WTC11 (cell line): ENCODE measurements around the gene NXT2. TPM values are rescaled to one million over a fixed set of nuclear protein-coding genes. Genes with fewer than 3 reads are reported as not detected.

Experiments used
- ATAC-seq: fragments of 200-7000 bp; cut with Tn5 transposase; 2 replicates; pipeline ENCODE4 v1.10.0; 2021; ENCODE audit warnings: mild to moderate bottlenecking, moderate library complexity
- CTCF ChIA-PET: fragments of 300-600 bp; sonication (Branson Sonifier 250); formaldehyde crosslinking; loops from one replicate; lab custom pipeline; 2021; ENCODE audit warnings: antibody characterized with exemption; lab: Charles Lee
- POLR2A ChIA-PET: fragments of 350-600 bp; sonication (Branson Sonifier 250); formaldehyde crosslinking; loops from one replicate; lab custom pipeline; 2021; ENCODE audit warnings: antibody characterized with exemption; lab: Charles Lee
- DNase-seq: peaks from one replicate; pipeline ENCODE4 v3.0.0; 2021; ENCODE audit warnings: low spot score
- H3K27ac Mint-ChIP-seq: 2 replicates; pipeline ENCODE4 v1.8.0; 2021; ENCODE audit warnings: mixed read lengths
- H3K27me3 Mint-ChIP-seq: 2 replicates; pipeline ENCODE4 v1.8.0; 2021; ENCODE audit warnings: low read depth, mild to moderate bottlenecking, moderate library complexity, mixed read lengths
- H3K36me3 Mint-ChIP-seq: 2 replicates; pipeline ENCODE4 v1.8.0; 2021; ENCODE audit warnings: mixed read lengths
- H3K4me1 Mint-ChIP-seq: 2 replicates; pipeline ENCODE4 v1.8.0; 2022; ENCODE audit warnings: mixed read lengths
- H3K4me3 Mint-ChIP-seq: 2 replicates; pipeline ENCODE4 v1.8.0; 2021; ENCODE audit warnings: mild to moderate bottlenecking, moderate library complexity, mixed read lengths
- H3K9me3 Mint-ChIP-seq: 2 replicates; pipeline ENCODE4 v1.8.0; 2021; ENCODE audit warnings: mixed read lengths
- CBFB ChIP-seq: sonication (generic); formaldehyde crosslinking; IDR thresholded peaks from 2 replicates; pipeline ENCODE4 v1.8.1; 2022; ENCODE audit warnings: mild to moderate bottlenecking, low read depth, missing genetic modification reagents
- FOXP1 ChIP-seq: sonication (generic); formaldehyde crosslinking; IDR thresholded peaks from 2 replicates; pipeline ENCODE4 v1.8.0; 2022; ENCODE audit warnings: missing genetic modification reagents, mild to moderate bottlenecking, moderate library complexity, borderline replicate concordance
- IRF2 ChIP-seq: sonication (generic); formaldehyde crosslinking; IDR thresholded peaks from 2 replicates; pipeline ENCODE4 v1.8.0; 2022; ENCODE audit warnings: low read depth, missing genetic modification reagents, borderline replicate concordance
- SMAD3 ChIP-seq: sonication (generic); formaldehyde crosslinking; IDR thresholded peaks from 2 replicates; pipeline ENCODE4 v1.8.0; 2022; ENCODE audit warnings: missing genetic modification reagents, mild to moderate bottlenecking, borderline replicate concordance
- TCF7 ChIP-seq: sonication (generic); formaldehyde crosslinking; IDR thresholded peaks from 2 replicates; pipeline ENCODE4 v1.8.0; 2022; ENCODE audit warnings: mild to moderate bottlenecking, low read depth, missing genetic modification reagents, moderate library complexity
- ZBTB21 ChIP-seq: sonication (generic); formaldehyde crosslinking; IDR thresholded peaks from 2 replicates; pipeline ENCODE4 v1.8.1; 2023; ENCODE audit warnings: mild to moderate bottlenecking, missing genetic modification reagents, borderline replicate concordance
- ZNF138 ChIP-seq: sonication (generic); formaldehyde crosslinking; conservative IDR thresholded peaks from 2 replicates; pipeline ENCODE4 v1.8.1; 2022; ENCODE audit warnings: mild to moderate bottlenecking, moderate library complexity, missing genetic modification reagents
- ZNF219 ChIP-seq: sonication (generic); formaldehyde crosslinking; IDR thresholded peaks from 2 replicates; pipeline ENCODE4 v1.8.0; 2023; ENCODE audit warnings: missing genetic modification reagents, mild to moderate bottlenecking, borderline replicate concordance
- ZNF317 ChIP-seq: sonication (generic); formaldehyde crosslinking; IDR thresholded peaks from 2 replicates; pipeline ENCODE4 v1.8.1; 2023; ENCODE audit warnings: low read depth, mild to moderate bottlenecking, moderate library complexity, missing genetic modification reagents, borderline replicate concordance
- total RNA-seq: library from RNA; stranded (reverse); gene quantifications from 3 replicates; pipeline ENCODE4 v1.2.3, GENCODE V29; 2021
- TF ChIP-seq, protein P1 (sequence below): sonication (generic); formaldehyde crosslinking; IDR thresholded peaks from 2 replicates; pipeline ENCODE4 v1.8.0; 2023; ENCODE audit warnings: missing genetic modification reagents
- TF ChIP-seq, protein P2 (sequence below): sonication (generic); formaldehyde crosslinking; IDR thresholded peaks from 2 replicates; pipeline ENCODE4 v1.8.1; 2023; ENCODE audit warnings: mild to moderate bottlenecking, missing genetic modification reagents, moderate library complexity
- TF ChIP-seq, protein P3 (sequence below): sonication (generic); formaldehyde crosslinking; IDR thresholded peaks from 2 replicates; pipeline ENCODE4 v1.8.1; 2023; ENCODE audit warnings: mild to moderate bottlenecking, moderate library complexity, missing genetic modification reagents
- TF ChIP-seq, protein P4 (sequence below): sonication (generic); formaldehyde crosslinking; IDR thresholded peaks from 2 replicates; pipeline ENCODE4 v1.8.0; 2022; ENCODE audit warnings: missing genetic modification reagents
- TF ChIP-seq, protein P5 (sequence below): fragments of 200-600 bp; IDR thresholded peaks from 2 replicates; pipeline ENCODE4 v1.8.0; 2022; ENCODE audit warnings: antibody characterized with exemption
- TF ChIP-seq, protein P6 (sequence below): sonication (generic); formaldehyde crosslinking; IDR thresholded peaks from 2 replicates; pipeline ENCODE4 v1.8.0; 2022; ENCODE audit warnings: mild to moderate bottlenecking, missing genetic modification reagents
- TF ChIP-seq, protein P7 (sequence below): sonication (generic); formaldehyde crosslinking; IDR thresholded peaks from 2 replicates; pipeline ENCODE4 v1.8.0; 2022; ENCODE audit warnings: mild to moderate bottlenecking, missing genetic modification reagents
- TF ChIP-seq, protein P8 (sequence below): sonication (generic); formaldehyde crosslinking; IDR thresholded peaks from 2 replicates; pipeline ENCODE4 v1.8.1; 2023; ENCODE audit warnings: mild to moderate bottlenecking, missing genetic modification reagents, borderline replicate concordance
- TF ChIP-seq, protein P9 (sequence below): sonication (generic); formaldehyde crosslinking; IDR thresholded peaks from 2 replicates; pipeline ENCODE4 v1.8.1; 2022; ENCODE audit warnings: low read depth, mild to moderate bottlenecking, moderate library complexity, missing genetic modification reagents, borderline replicate concordance

The NXT2 gene
- total RNA-seq, 1 experiment from 2014 or later: 10.4 TPM

DNA sequence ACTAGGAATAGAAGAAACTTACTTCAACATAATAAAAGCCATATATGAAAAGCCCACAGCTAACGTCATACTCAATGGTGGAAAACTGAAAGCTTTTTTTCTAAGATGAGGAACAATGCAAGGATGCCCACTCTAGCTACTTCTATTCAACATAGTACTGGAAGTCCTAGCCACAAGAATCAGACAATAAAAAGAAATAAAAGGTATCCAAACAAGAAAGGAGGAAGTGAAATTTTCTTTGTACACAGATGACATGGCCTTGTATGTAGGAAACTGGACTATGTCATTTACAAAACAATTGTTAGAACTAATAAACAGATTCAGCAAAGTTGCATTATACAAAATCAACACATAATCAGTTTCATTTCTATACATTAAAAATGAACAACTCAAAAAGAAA is 25.5 kb upstream of the NXT2 start:
- Mint-ChIP-seq H3K4me1 (no peaks in the 10 kb centered on the region), H3K36me3 (no peaks in the 10 kb centered on the region), H3K9me3 (no peaks in the 10 kb centered on the region), H3K27me3 (peaks cover 14% of the 10 kb centered on the region), H3K4me3 (no peak overlapping the region), H3K27ac (no peak overlapping the region)
- POLR2A ChIA-PET: no interaction called here
- no peak for DNase-seq
- ATAC-seq: no peak
- CTCF ChIA-PET: no interaction called here
- TF ChIP-seq, protein P1, sequence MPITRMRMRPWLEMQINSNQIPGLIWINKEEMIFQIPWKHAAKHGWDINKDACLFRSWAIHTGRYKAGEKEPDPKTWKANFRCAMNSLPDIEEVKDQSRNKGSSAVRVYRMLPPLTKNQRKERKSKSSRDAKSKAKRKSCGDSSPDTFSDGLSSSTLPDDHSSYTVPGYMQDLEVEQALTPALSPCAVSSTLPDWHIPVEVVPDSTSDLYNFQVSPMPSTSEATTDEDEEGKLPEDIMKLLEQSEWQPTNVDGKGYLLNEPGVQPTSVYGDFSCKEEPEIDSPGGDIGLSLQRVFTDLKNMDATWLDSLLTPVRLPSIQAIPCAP (CRISPR knock-in tag): no peak
- no peak for TF ChIP-seq ZNF317 (CRISPR knock-in tag)
- no peak for TF ChIP-seq TCF7 (CRISPR knock-in tag)
- TF ChIP-seq, protein P2, sequence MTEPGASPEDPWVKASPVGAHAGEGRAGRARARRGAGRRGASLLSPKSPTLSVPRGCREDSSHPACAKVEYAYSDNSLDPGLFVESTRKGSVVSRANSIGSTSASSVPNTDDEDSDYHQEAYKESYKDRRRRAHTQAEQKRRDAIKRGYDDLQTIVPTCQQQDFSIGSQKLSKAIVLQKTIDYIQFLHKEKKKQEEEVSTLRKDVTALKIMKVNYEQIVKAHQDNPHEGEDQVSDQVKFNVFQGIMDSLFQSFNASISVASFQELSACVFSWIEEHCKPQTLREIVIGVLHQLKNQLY: no peak
- TF ChIP-seq ZNF219 (CRISPR knock-in tag): no peak
- TF ChIP-seq, protein P3, sequence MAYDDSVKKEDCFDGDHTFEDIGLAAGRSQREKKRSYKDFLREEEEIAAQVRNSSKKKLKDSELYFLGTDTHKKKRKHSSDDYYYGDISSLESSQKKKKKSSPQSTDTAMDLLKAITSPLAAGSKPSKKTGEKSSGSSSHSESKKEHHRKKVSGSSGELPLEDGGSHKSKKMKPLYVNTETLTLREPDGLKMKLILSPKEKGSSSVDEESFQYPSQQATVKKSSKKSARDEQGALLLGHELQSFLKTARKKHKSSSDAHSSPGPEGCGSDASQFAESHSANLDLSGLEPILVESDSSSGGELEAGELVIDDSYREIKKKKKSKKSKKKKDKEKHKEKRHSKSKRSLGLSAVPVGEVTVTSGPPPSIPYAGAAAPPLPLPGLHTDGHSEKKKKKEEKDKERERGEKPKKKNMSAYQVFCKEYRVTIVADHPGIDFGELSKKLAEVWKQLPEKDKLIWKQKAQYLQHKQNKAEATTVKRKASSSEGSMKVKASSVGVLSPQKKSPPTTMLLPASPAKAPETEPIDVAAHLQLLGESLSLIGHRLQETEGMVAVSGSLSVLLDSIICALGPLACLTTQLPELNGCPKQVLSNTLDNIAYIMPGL: no peak
- no peak for TF ChIP-seq FOXP1 (CRISPR knock-in tag)
- TF ChIP-seq CBFB (CRISPR knock-in tag): no peak
- no peak for TF ChIP-seq SMAD3 (CRISPR knock-in tag)
- TF ChIP-seq, protein P4, sequence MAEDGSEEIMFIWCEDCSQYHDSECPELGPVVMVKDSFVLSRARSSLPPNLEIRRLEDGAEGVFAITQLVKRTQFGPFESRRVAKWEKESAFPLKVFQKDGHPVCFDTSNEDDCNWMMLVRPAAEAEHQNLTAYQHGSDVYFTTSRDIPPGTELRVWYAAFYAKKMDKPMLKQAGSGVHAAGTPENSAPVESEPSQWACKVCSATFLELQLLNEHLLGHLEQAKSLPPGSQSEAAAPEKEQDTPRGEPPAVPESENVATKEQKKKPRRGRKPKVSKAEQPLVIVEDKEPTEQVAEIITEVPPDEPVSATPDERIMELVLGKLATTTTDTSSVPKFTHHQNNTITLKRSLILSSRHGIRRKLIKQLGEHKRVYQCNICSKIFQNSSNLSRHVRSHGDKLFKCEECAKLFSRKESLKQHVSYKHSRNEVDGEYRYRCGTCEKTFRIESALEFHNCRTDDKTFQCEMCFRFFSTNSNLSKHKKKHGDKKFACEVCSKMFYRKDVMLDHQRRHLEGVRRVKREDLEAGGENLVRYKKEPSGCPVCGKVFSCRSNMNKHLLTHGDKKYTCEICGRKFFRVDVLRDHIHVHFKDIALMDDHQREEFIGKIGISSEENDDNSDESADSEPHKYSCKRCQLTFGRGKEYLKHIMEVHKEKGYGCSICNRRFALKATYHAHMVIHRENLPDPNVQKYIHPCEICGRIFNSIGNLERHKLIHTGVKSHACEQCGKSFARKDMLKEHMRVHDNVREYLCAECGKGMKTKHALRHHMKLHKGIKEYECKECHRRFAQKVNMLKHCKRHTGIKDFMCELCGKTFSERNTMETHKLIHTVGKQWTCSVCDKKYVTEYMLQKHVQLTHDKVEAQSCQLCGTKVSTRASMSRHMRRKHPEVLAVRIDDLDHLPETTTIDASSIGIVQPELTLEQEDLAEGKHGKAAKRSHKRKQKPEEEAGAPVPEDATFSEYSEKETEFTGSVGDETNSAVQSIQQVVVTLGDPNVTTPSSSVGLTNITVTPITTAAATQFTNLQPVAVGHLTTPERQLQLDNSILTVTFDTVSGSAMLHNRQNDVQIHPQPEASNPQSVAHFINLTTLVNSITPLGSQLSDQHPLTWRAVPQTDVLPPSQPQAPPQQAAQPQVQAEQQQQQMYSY: no peak
- no peak for TF ChIP-seq ZNF138 (CRISPR knock-in tag)
- TF ChIP-seq IRF2 (CRISPR knock-in tag): no peak
- TF ChIP-seq, protein P5, sequence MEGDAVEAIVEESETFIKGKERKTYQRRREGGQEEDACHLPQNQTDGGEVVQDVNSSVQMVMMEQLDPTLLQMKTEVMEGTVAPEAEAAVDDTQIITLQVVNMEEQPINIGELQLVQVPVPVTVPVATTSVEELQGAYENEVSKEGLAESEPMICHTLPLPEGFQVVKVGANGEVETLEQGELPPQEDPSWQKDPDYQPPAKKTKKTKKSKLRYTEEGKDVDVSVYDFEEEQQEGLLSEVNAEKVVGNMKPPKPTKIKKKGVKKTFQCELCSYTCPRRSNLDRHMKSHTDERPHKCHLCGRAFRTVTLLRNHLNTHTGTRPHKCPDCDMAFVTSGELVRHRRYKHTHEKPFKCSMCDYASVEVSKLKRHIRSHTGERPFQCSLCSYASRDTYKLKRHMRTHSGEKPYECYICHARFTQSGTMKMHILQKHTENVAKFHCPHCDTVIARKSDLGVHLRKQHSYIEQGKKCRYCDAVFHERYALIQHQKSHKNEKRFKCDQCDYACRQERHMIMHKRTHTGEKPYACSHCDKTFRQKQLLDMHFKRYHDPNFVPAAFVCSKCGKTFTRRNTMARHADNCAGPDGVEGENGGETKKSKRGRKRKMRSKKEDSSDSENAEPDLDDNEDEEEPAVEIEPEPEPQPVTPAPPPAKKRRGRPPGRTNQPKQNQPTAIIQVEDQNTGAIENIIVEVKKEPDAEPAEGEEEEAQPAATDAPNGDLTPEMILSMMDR: no peak

DNA sequence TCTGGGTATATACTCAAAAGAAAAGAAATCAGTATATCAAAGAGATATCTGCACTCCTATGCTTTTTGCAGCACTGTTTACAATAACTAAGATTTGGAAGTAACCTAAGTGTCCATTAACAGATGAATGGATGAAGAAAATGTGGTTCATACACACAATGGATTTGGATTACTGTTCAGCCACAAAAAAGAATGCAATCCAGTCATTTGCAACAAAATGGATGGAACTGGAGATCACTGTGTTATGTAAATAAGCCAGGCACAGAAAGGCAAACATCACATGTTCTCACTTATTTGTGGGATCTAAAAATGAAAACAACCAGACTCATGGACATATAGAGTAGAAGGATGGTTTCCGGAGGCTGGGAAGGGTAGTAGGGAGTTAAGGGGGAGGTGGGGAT is 17.6 kb upstream of the NXT2 start:
- no peaks in the 10 kb centered on the region for H3K9me3 Mint-ChIP-seq
- H3K4me1 Mint-ChIP-seq: peaks cover 6% of the 10 kb centered on the region
- H3K27me3 Mint-ChIP-seq: no peaks in the 10 kb centered on the region
- CTCF ChIA-PET: no interaction called here
- no peaks in the 10 kb centered on the region for H3K36me3 Mint-ChIP-seq
- ATAC-seq: no peak
- POLR2A ChIA-PET: no interaction called here
- H3K4me3 Mint-ChIP-seq: no peak overlapping the region; the same call in 1 of the 2 replicates
- no peak for DNase-seq
- H3K27ac Mint-ChIP-seq: no peak overlapping the region
- TF ChIP-seq ZBTB21 (CRISPR knock-in tag): no peak
- TF ChIP-seq, protein P6, sequence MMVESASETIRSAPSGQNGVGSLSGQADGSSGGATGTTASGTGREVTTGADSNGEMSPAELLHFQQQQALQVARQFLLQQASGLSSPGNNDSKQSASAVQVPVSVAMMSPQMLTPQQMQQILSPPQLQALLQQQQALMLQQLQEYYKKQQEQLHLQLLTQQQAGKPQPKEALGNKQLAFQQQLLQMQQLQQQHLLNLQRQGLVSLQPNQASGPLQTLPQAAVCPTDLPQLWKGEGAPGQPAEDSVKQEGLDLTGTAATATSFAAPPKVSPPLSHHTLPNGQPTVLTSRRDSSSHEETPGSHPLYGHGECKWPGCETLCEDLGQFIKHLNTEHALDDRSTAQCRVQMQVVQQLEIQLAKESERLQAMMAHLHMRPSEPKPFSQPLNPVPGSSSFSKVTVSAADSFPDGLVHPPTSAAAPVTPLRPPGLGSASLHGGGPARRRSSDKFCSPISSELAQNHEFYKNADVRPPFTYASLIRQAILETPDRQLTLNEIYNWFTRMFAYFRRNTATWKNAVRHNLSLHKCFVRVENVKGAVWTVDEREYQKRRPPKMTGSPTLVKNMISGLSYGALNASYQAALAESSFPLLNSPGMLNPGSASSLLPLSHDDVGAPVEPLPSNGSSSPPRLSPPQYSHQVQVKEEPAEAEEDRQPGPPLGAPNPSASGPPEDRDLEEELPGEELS (CRISPR knock-in tag): no peak
- TF ChIP-seq, protein P7, sequence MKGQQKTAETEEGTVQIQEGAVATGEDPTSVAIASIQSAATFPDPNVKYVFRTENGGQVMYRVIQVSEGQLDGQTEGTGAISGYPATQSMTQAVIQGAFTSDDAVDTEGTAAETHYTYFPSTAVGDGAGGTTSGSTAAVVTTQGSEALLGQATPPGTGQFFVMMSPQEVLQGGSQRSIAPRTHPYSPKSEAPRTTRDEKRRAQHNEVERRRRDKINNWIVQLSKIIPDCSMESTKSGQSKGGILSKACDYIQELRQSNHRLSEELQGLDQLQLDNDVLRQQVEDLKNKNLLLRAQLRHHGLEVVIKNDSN (CRISPR knock-in tag): no peak
- TF ChIP-seq, protein P8, sequence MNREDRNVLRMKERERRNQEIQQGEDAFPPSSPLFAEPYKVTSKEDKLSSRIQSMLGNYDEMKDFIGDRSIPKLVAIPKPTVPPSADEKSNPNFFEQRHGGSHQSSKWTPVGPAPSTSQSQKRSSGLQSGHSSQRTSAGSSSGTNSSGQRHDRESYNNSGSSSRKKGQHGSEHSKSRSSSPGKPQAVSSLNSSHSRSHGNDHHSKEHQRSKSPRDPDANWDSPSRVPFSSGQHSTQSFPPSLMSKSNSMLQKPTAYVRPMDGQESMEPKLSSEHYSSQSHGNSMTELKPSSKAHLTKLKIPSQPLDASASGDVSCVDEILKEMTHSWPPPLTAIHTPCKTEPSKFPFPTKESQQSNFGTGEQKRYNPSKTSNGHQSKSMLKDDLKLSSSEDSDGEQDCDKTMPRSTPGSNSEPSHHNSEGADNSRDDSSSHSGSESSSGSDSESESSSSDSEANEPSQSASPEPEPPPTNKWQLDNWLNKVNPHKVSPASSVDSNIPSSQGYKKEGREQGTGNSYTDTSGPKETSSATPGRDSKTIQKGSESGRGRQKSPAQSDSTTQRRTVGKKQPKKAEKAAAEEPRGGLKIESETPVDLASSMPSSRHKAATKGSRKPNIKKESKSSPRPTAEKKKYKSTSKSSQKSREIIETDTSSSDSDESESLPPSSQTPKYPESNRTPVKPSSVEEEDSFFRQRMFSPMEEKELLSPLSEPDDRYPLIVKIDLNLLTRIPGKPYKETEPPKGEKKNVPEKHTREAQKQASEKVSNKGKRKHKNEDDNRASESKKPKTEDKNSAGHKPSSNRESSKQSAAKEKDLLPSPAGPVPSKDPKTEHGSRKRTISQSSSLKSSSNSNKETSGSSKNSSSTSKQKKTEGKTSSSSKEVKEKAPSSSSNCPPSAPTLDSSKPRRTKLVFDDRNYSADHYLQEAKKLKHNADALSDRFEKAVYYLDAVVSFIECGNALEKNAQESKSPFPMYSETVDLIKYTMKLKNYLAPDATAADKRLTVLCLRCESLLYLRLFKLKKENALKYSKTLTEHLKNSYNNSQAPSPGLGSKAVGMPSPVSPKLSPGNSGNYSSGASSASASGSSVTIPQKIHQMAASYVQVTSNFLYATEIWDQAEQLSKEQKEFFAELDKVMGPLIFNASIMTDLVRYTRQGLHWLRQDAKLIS (CRISPR knock-in tag): no peak
- TF ChIP-seq, protein P9, sequence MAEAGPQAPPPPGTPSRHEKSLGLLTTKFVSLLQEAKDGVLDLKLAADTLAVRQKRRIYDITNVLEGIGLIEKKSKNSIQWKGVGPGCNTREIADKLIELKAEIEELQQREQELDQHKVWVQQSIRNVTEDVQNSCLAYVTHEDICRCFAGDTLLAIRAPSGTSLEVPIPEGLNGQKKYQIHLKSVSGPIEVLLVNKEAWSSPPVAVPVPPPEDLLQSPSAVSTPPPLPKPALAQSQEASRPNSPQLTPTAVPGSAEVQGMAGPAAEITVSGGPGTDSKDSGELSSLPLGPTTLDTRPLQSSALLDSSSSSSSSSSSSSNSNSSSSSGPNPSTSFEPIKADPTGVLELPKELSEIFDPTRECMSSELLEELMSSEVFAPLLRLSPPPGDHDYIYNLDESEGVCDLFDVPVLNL: no peak
